RPMI8226 (cell line): Measurements from ENCODE around the gene COL16A1.

Experiments
- DNase-seq: peaks from one replicate; pipeline ENCODE4 v3.0.0-alpha.2; 2015

Gene COL16A1

DNA sequence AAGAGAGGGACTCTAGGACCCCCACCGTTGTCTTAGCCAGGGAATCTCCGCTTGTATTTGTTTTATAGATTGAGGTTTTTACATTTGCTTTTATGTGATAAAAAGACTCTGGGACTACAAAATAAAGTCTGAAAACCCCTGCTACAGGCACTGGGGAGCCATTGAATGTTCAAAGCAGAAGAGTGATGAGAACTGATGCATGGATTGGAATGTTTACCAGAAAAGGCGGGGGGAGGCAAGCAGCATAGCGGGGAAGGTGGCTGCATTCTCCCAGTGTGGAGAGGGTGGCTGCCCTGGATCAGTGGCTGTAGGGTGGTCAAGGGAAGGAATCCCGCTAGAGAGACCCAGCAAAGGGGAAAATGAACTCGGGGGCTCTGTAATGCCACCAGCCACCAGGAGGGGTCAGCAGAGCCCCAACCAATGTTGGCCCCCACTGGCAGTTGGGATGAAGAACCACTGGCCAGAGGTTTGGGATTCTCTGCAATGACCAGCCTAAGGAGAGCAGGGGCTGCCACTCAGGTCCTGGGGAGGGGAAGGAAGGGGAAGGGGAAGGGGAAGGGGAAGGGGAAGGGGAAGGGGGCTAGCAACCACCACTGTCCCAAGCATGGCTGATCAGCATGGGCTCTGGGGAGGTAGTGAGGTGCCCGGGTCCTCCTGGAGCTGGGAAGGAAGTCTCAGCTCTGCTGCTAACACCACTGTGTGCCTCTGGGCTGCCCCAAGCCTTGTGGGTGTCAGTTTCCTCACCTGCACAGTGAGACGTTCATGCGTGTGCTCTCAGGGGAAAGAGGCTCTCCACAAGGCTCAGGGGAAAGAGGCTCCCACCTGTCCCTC, 40.0 kb downstream of the COL16A1 start:
- peak; percentile 50 for DNase-seq

DNA sequence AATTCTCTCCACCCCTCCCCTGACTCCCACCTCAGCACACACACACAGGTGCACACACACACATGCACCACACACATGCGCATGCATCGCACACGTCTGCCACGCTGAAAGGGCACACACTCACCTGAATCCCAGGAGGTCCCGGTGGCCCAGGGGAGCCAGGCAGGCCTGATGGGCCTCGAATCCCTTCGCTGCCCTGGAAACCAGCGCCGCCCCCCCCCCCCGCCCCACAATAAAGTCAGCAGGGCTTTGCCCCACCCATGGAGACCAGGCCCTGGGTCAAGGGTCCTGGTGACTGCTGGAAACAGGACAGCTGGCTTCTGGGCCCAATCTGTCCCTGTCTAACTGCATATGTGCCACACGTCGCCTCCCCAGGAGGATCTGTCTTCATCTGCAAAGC, 41.4 kb downstream of the COL16A1 start:
- DNase-seq: no peak

DNA sequence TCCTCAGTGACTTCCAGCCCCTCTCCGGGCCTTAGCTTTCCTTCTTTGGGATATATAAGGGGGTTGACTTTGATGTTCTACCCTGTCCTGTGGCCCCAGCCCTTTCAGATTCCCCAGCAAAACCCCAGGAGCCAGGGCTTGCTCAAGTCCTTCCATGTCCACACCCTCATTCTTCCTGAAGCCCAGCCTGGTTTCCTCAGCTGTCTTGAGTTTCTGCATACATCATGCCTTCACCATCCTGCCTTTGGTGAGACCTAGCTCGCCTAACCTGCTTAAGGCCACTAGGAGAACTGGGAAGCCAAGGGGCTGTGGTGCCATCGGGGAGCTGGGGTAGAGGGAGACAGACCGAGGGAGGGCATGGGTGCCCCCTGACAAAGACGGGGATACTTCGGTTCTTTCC, 42.0 kb downstream of the COL16A1 start:
- no peak for DNase-seq

- no peak for DNase-seq
These were observed 42.9 kb downstream of the COL16A1 start for GRCh38 chr1:31660871-31661455.

- DNase-seq: no peak
These were observed 43.9 kb downstream of the COL16A1 start for GRCh38 chr1:31659889-31660288.

- DNase-seq: no peak
These were observed 45.1 kb downstream of the COL16A1 start for GRCh38 chr1:31658721-31659120.

- no peak for DNase-seq
These were observed 45.8 kb downstream of the COL16A1 start for GRCh38 chr1:31657972-31658510.

- no peak for DNase-seq
These were observed 46.6 kb downstream of the COL16A1 start for GRCh38 chr1:31657020-31657804.

GRCh38 chr1:31655756-31656155, 48.1 kb downstream of the COL16A1 start:
- DNase-seq: no peak

GRCh38 chr1:31655104-31655503, 48.7 kb downstream of the COL16A1 start:
- no peak for DNase-seq

GRCh38 chr1:31654474-31654776, 49.4 kb downstream of the COL16A1 start:
- DNase-seq: no peak

DNA sequence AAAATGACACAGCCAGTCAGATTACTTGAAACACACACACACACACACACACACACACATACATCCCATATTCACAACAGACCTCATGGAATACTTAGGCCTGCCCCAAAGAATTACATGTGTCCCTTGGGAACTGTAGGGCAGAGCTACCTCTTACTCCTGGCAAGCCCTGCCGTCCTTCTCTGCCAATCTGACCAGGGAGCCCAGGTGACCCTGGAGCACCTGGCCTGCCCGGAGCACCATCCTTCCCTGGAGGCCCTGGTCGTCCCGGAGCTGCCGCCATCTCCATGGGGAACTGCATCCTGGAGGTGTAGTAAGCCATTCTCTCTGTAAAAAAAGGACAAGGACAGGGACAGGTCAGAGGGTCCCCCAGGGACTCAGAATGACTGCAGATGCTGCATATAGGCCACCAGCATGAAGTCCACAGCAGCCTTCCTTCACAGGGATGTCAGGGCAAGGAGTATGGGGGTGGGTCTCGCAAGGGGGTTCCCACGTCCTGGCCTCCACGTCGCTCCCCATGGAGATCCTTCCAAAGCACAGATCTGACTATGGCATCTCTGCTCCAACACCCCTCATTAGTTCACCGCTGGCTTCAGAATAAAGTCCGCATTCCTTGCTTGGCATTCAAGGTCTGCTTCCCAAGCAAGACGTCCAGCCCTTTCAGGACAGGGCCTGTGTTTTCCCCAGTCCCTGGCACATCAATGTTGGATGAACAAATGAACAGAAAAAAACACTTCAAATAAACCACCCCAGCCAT, 49.9 kb downstream of the COL16A1 start:
- DNase-seq: no peak

GRCh38 chr1:31652891-31653499, 50.8 kb downstream of the COL16A1 start:
- DNase-seq: no peak

DNA sequence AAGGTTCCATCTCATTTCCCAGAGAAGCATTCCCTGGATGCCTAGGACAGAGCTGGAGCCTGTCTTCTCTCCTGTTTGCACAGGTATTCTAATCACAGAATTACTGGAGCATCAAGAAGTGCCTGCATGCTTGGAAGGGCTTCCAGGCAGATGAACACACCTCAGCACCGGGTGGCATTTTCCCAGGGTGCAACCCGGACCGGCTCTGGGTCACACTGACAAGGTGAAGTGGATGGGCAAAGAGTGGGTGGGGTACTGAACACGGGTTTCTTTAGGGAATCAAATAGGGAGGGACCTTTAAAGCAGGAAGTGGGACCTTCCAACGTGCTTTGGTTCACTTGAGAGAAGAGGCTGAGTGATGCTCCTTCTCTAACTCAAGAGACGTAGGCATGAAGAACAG, 52.1 kb downstream of the COL16A1 start:
- no peak for DNase-seq

- no peak for DNase-seq
These were observed 52.8 kb downstream of the COL16A1 start for GRCh38 chr1:31651089-31651420.

GRCh38 chr1:31650161-31651088, 53.4 kb downstream of the COL16A1 start:
- peak; percentile 41 for DNase-seq

DNA sequence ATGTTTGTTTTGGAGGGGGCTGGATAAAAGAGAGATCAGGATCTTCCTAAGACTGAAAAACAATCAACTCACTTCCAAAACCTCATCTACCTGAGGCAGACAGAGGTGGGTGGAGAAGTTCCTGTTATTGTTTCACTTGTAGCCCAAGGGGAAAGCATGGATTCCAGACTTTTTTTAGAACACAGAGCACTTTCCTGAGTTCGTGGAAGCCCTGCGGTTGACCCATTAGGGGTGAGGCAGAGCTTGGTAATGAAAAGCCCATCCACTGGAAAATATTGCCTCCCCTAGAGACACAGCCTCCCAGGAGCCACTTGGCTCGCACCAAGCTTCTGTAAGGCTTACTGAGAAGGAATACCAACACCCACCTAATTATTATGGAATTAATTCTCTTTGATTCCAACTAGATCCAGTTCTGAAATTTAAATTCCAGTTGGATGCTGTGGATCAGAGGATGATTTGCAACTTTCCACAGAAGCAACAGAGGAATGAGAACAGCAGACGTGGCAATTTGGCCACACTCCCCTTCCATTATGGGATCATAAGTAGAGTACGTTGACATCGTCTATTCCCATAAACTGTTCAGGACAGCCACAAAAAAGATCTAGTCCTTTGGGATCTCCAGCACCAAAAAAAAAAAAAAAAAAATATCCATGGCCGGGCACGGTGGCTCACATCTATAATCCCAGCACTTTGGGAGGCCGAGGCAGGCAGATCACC, 55.0 kb downstream of the COL16A1 start:
- no peak for DNase-seq

DNA sequence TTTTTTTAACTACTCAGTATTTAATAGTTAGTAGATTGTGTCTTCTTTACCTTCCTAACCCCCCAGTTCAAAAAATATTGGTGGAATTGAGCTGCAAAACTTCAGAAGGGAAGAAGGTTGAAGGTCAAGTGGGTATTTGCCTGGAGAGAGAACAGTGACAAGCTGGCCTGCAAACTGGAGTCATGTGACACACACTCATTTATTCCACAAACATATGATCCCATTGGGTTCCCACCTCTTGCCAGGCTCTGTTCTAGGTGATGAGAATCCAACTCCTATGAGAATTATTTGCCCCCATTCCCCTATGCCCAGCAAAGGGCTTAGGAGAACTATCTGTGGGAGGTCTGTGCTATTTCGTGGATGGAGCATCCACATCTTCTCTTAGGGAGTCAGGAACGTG, 55.6 kb downstream of the COL16A1 start:
- DNase-seq: no peak

GRCh38 chr1:31647106-31647505, 56.7 kb downstream of the COL16A1 start:
- DNase-seq: no peak

GRCh38 chr1:31646259-31646960, 57.4 kb downstream of the COL16A1 start:
- DNase-seq: no peak
